Effector memory CD4-positive, alpha-beta T cell (primary cell): ENCODE results near the gene TMEM258.

Source experiments
- DNase-seq, 3 donors: peaks; one replicate each; pipeline ENCODE4 v3.0.0-alpha.2; 2020
- H3K27ac ChIP-seq: 2 replicates; pipeline ENCODE4 v1.7.0; 2013; ENCODE audit warnings: mild to moderate bottlenecking, low read length, moderate library complexity; ENCODE audit not compliant: insufficient read depth, poor library complexity, severe bottlenecking
- H3K27me3 ChIP-seq: replicated peaks from 2 replicates; pipeline ENCODE4 v1.7.0; 2013; ENCODE audit warnings: mild to moderate bottlenecking, low read length; ENCODE audit not compliant: insufficient read depth, control insufficient read depth, poor library complexity, severe bottlenecking
- H3K36me3 ChIP-seq: 2 replicates; pipeline ENCODE4 v1.7.0; 2013; ENCODE audit warnings: mild to moderate bottlenecking, low read length, moderate library complexity; ENCODE audit not compliant: control insufficient read depth, insufficient read depth
- H3K4me1 ChIP-seq: 2 replicates; pipeline ENCODE4 v1.7.0; 2013; ENCODE audit warnings: low read length, mild to moderate bottlenecking; ENCODE audit not compliant: control insufficient read depth, insufficient read depth, poor library complexity, severe bottlenecking
- H3K4me3 ChIP-seq: 2 replicates; pipeline ENCODE4 v1.7.0; 2013; ENCODE audit warnings: low read length, low read depth, mild to moderate bottlenecking; ENCODE audit not compliant: insufficient read depth, poor library complexity, severe bottlenecking
- H3K9me3 ChIP-seq: 2 replicates; pipeline ENCODE4 v1.7.0; 2013; ENCODE audit warnings: mild to moderate bottlenecking, low read length, moderate library complexity; ENCODE audit not compliant: control insufficient read depth

TMEM258 gene

GRCh38 chr11:61811831-61812230 lies 19.4 kb upstream of the TMEM258 start:
- H3K27me3 ChIP-seq: peaks cover 6% of the 10 kb centered on the region
- no peaks in the 10 kb centered on the region for H3K9me3 ChIP-seq
- H3K36me3 ChIP-seq: no peaks in the 10 kb centered on the region
- H3K4me3 ChIP-seq: no peak overlapping the region
- no peak for DNase-seq
- no peak overlapping the region for H3K27ac ChIP-seq
- H3K4me1 ChIP-seq: peaks cover 21% of the 10 kb centered on the region

- Histone ChIP-seq H3K36me3 (no peaks in the 10 kb centered on the region), H3K4me1 (peaks cover 10% of the 10 kb centered on the region), H3K27me3 (no peaks in the 10 kb centered on the region), H3K9me3 (no peaks in the 10 kb centered on the region), H3K4me3 (no peak overlapping the region), H3K27ac (no peak overlapping the region)
- DNase-seq: no peak
Observed at GRCh38 chr11:61810671-61811175, 18.3 kb upstream of the TMEM258 start.

- H3K27ac ChIP-seq: no peak overlapping the region
- no peaks in the 10 kb centered on the region for H3K27me3 ChIP-seq
- H3K36me3 ChIP-seq: no peaks in the 10 kb centered on the region
- no peak overlapping the region for H3K4me3 ChIP-seq
- no peaks in the 10 kb centered on the region for H3K9me3 ChIP-seq
- H3K4me1 ChIP-seq: no peaks in the 10 kb centered on the region
- DNase-seq: no peak
Observed at GRCh38 chr11:61806785-61807184, 14.4 kb upstream of the TMEM258 start.

- Histone ChIP-seq H3K4me3 (no peak overlapping the region), H3K27ac (no peak overlapping the region), H3K36me3 (no peaks in the 10 kb centered on the region), H3K4me1 (no peaks in the 10 kb centered on the region), H3K9me3 (no peaks in the 10 kb centered on the region), H3K27me3 (no peaks in the 10 kb centered on the region)
- no peak for DNase-seq
Observed at GRCh38 chr11:61805146-61805545, 12.7 kb upstream of the TMEM258 start.

- no peaks in the 10 kb centered on the region for H3K27me3 ChIP-seq
- no peak overlapping the region for H3K27ac ChIP-seq
- H3K4me1 ChIP-seq: no peaks in the 10 kb centered on the region
- H3K9me3 ChIP-seq: no peaks in the 10 kb centered on the region
- no peak for DNase-seq
- no peaks in the 10 kb centered on the region for H3K36me3 ChIP-seq
- H3K4me3 ChIP-seq: no peak overlapping the region
Observed at GRCh38 chr11:61803889-61804647, 11.7 kb upstream of the TMEM258 start.

GRCh38 chr11:61802605-61803004 lies 10.2 kb upstream of the TMEM258 start:
- Histone ChIP-seq H3K9me3 (no peaks in the 10 kb centered on the region), H3K27ac (no peak overlapping the region), H3K27me3 (no peaks in the 10 kb centered on the region), H3K4me3 (no peak overlapping the region), H3K4me1 (no peaks in the 10 kb centered on the region), H3K36me3 (no peaks in the 10 kb centered on the region)
- DNase-seq: no peak

- no peak overlapping the region for H3K4me3 ChIP-seq
- no peak overlapping the region for H3K27ac ChIP-seq
- H3K36me3 ChIP-seq: no peaks in the 10 kb centered on the region
- H3K9me3 ChIP-seq: no peaks in the 10 kb centered on the region
- DNase-seq: no peak
- H3K4me1 ChIP-seq: no peaks in the 10 kb centered on the region
- H3K27me3 ChIP-seq: no peaks in the 10 kb centered on the region
Observed at GRCh38 chr11:61800331-61801281, 8.2 kb upstream of the TMEM258 start.

- Histone ChIP-seq H3K4me3 (no peak overlapping the region), H3K9me3 (no peaks in the 10 kb centered on the region), H3K27me3 (no peaks in the 10 kb centered on the region), H3K4me1 (no peaks in the 10 kb centered on the region), H3K27ac (no peak overlapping the region), H3K36me3 (no peaks in the 10 kb centered on the region)
- no peak for DNase-seq
Observed at GRCh38 chr11:61799665-61800284, 7.4 kb upstream of the TMEM258 start.

- Histone ChIP-seq H3K4me1 (peaks cover 9% of the 10 kb centered on the region), H3K9me3 (no peaks in the 10 kb centered on the region), H3K27ac (no peak overlapping the region), H3K27me3 (no peaks in the 10 kb centered on the region), H3K4me3 (no peak overlapping the region), H3K36me3 (no peaks in the 10 kb centered on the region)
- DNase-seq: peak; percentile 44 to 62 (median 49)
Observed at GRCh38 chr11:61797263-61797944, 5.0 kb upstream of the TMEM258 start.
